Esophagus muscularis mucosa (tissue), 4 donors: ENCODE results near the gene ARAP1. TPM values are rescaled to one million over a fixed set of nuclear protein-coding genes. Genes with fewer than 3 reads are reported as not detected.
A peak's percentile ranks its signal among the peaks of the same experiment; 100 is the strongest.

ENCODE experiments used
- DNase-seq: peaks from one replicate; pipeline ENCODE4 v3.0.0-alpha.2; 2017; ENCODE audit errors: extremely low spot score
- H3K27ac ChIP-seq, 4 donors: fragments of 200-600 bp; sonication (generic); replicated peaks in 1 of 4; 1 replicate in 3 of 4; 2 replicates in 1 of 4; pipeline ENCODE4 v1.5.1; 2016 to 2019; ENCODE audit warnings: mild to moderate bottlenecking in 1 of 4
- H3K27me3 ChIP-seq, 4 donors: fragments of 200-600 bp; sonication (generic); one replicate each; pipeline versions ENCODE4 v1.5.1 to v1.6.0; 2016 to 2019
- H3K36me3 ChIP-seq, 4 donors: fragments of 200-600 bp; sonication (generic); one replicate each; pipeline ENCODE4 v1.5.1; 2016 to 2019
- H3K4me1 ChIP-seq, 4 donors: fragments of 200-600 bp; sonication (generic); one replicate each; pipeline ENCODE4 v1.5.1; 2016 to 2019
- H3K4me3 ChIP-seq, 4 donors: fragments of 200-600 bp; sonication (generic); 1 replicate in 2 of 4; 2 replicates in 2 of 4; pipeline ENCODE4 v1.5.1; 2016 to 2019; ENCODE audit warnings: mild to moderate bottlenecking in 4 of 4, moderate library complexity in 1 of 4
- H3K9me3 ChIP-seq, 4 donors: fragments of 200-600 bp; sonication (generic); 1 replicate in 3 of 4; 2 replicates in 1 of 4; pipeline ENCODE4 v1.5.1; 2016 to 2019
- EP300 ChIP-seq: sonication (generic); formaldehyde crosslinking; IDR thresholded peaks from one replicate; pipeline ENCODE4 v1.6.1; 2017; ENCODE audit warnings: antibody characterized with exemption
- POLR2A ChIP-seq: fragments of 450-650 bp; IDR thresholded peaks from one replicate; pipeline ENCODE4 v1.6.1; 2017; ENCODE audit warnings: antibody characterized with exemption, moderate library complexity, mild to moderate bottlenecking, low read depth
- POLR2AphosphoS5 ChIP-seq, 2 donors: sonication (generic); formaldehyde crosslinking; IDR thresholded peaks; one replicate each; pipeline ENCODE4 v1.6.1; 2017; ENCODE audit warnings: antibody characterized with exemption in 2 of 2
- WGBS: methylation state at CpG from one replicate; pipeline ENCODE4 v1.1.5; 2018; 5-methylcytosine and 5-hydroxymethylcytosine counted together
- intact Hi-C: fragments of 100-400 bp; cut with DNase I; formaldehyde crosslinking; loops from one replicate; pipeline ENCODE4 v1.15.1; 2023
- total RNA-seq, 4 donors: library from RNA; depleted of rRNA; stranded (reverse); fragments of >200 nt; gene quantifications; one replicate each; pipeline versions ENCODE4 v1.1.0 to v1.2.1, GENCODE V29; 2016
- TF ChIP-seq, protein P1 (sequence below), 3 experiments: fragments of 200-600 bp in 2 of 3; fragments of 450-650 bp in 1 of 3; sonication (generic) in 2 of 3; IDR thresholded peaks; one replicate each; pipeline ENCODE4 v1.5.1; 2017 to 2019; ENCODE audit warnings: antibody characterized with exemption in 3 of 3, mild to moderate bottlenecking in 2 of 3, moderate library complexity in 1 of 3

Gene ARAP1
- total RNA-seq, 4 donors from 2014 or later, result 83.7 to 115 (median 110) TPM

DNA sequence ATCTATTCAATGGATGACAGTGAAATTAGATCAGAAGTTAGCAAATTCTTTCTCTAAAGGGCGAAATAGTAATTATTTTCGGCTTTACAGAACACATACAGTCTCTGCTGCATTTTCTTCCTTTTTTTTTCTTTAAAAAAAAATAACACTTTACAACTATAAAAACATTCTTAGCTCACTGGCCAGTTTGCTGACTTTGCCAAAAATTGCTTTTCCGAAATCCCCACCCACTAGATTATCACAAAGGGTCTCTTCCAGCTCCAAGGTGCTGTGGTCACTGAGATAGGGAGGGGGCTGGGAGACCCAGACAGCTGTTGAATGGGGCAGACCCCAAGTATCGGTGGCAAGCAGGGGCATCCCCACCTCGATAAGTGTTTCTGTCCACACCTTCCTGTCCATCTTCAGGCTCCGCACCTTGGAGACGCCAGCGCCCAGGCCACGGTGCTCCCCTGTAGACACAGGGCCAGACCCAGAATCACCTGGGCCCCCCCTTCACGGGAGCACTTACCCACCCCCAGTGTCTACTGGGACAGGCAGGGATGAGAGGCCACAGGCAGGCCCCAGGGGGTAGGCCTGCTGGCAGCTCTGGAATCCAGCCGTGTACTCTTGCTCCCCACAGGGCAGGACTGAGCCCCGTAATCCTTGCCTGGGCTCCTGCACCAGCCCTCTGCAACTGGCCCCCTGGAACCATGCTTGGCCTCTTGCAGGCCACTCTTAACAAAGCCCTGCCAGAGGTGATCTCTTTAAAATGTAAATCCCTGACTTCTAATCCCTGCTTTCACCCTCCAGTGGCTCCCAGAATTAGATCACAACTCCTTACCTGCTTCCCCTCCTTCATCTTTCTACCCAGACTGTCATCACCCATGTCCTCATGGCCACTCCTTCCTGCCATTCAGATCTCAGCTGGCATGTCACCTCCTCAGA, 46.5 kb downstream of the ARAP1 start:
- DNase-seq, result no peak
- H3K9me3 ChIP-seq, result no peaks in the 10 kb centered on the region
- no peak overlapping the region for H3K4me3 ChIP-seq
- no peaks in the 10 kb centered on the region for H3K27me3 ChIP-seq
- WGBS, result 87% methylated on average over 8 of the region's 12 CpGs
- intact Hi-C loops, result no loop called here
- H3K4me1 ChIP-seq, result peaks cover 20 to 37% (median 28%) of the 10 kb centered on the region in 4 donors
- H3K27ac ChIP-seq, result no peak overlapping the region
- H3K36me3 ChIP-seq, result peaks cover 63 to 100% (median 100%) of the 10 kb centered on the region in 4 donors
- TF ChIP-seq EP300 (no peak), POLR2AphosphoS5 (IDR thresholded peaks at IDR 0.05) (no peak), POLR2A (no peak)
- TF ChIP-seq, protein P1, sequence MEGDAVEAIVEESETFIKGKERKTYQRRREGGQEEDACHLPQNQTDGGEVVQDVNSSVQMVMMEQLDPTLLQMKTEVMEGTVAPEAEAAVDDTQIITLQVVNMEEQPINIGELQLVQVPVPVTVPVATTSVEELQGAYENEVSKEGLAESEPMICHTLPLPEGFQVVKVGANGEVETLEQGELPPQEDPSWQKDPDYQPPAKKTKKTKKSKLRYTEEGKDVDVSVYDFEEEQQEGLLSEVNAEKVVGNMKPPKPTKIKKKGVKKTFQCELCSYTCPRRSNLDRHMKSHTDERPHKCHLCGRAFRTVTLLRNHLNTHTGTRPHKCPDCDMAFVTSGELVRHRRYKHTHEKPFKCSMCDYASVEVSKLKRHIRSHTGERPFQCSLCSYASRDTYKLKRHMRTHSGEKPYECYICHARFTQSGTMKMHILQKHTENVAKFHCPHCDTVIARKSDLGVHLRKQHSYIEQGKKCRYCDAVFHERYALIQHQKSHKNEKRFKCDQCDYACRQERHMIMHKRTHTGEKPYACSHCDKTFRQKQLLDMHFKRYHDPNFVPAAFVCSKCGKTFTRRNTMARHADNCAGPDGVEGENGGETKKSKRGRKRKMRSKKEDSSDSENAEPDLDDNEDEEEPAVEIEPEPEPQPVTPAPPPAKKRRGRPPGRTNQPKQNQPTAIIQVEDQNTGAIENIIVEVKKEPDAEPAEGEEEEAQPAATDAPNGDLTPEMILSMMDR (IDR thresholded peaks at IDR 0.05), result no peak

DNA sequence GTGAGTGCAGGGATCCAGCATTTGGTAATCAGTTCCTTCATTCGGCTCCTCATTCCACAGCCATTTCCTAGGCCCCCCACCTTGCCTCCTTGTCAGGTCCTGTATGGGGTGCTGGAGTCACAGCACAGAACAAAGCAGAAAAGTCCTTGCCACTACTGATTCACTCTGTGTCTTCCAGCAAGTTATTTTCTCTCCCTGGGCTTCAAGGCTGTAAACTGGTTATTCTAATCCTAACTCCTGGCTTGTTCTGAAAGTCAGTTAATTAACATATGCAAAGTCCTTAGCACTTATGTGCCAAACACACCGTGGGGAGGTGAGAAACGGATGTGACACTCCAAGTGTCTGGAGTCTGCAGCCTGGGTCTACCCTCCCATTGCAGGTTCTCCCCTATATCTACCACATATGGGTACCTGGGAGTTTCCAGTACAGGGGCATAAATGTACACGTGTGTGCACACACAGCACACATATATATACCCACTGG, 47.4 kb downstream of the ARAP1 start:
- Histone ChIP-seq H3K27me3 (no peaks in the 10 kb centered on the region), H3K4me3 (no peak overlapping the region), H3K27ac (peak overlapping the region in 1 of 4 donors; percentile 71), H3K9me3 (no peaks in the 10 kb centered on the region), H3K36me3 (peaks cover 70 to 100% (median 100%) of the 10 kb centered on the region in 4 donors), H3K4me1 (peaks cover 22 to 44% (median 36%) of the 10 kb centered on the region in 4 donors)
- 55% methylated on average over 4 of the region's 4 CpGs for WGBS
- no peak for TF ChIP-seq POLR2A
- TF ChIP-seq, protein P1 (IDR thresholded peaks at IDR 0.05), result no peak
- intact Hi-C loops, result no loop called here
- no peak for DNase-seq

DNA sequence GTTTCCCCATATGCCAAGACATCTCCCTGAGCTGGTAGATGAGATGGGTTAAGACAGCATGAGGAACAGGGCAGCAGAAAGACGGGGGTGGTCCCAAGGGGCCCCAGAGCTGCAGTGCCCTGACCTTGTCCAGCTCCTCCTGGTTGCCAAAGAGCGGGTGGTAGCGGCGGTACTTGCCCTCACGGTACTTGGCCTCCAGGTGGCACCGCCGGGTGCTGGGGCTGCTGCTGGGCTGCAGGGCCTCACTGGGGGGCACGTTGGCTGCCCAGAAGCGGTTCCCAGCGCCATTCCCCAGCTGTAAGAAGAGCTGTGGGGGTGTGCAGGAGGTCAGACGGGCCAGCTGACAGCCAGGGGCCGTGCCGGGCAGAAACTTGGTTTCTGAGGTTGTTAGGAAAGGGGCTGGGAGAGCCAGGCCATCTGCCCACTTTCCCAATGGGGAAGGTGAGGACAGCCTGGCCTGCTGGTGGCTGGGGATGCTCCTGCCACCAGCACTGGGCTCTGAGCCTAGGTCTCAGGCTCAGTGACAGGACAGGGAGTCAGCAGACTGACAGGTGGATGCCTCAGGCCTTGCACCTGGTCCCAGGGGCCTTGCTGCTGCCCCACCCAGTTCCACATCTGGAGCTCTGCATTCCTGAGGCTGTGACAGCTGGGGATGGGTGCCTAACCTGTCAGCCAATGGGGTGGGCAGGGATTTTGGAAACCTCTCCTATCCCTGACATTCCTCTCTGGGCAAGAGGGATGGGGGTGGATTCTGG, 48.0 kb downstream of the ARAP1 start:
- WGBS, result 60% methylated on average over 11 of the region's 13 CpGs
- DNase-seq, result no peak
- Histone ChIP-seq H3K27me3 (no peaks in the 10 kb centered on the region), H3K4me1 (peaks cover 23 to 47% (median 38%) of the 10 kb centered on the region in 4 donors), H3K36me3 (peaks cover 71 to 100% (median 100%) of the 10 kb centered on the region in 4 donors), H3K9me3 (no peaks in the 10 kb centered on the region), H3K4me3 (no peak overlapping the region), H3K27ac (peak overlapping the region; percentile 26 to 71 (median 61))
- TF ChIP-seq, protein P1 (IDR thresholded peaks at IDR 0.05), result no peak
- TF ChIP-seq POLR2A, result no peak
- TF ChIP-seq EP300, result no peak
- no peak for TF ChIP-seq POLR2AphosphoS5 (IDR thresholded peaks at IDR 0.05)
- intact Hi-C loops, result no loop called here

DNA sequence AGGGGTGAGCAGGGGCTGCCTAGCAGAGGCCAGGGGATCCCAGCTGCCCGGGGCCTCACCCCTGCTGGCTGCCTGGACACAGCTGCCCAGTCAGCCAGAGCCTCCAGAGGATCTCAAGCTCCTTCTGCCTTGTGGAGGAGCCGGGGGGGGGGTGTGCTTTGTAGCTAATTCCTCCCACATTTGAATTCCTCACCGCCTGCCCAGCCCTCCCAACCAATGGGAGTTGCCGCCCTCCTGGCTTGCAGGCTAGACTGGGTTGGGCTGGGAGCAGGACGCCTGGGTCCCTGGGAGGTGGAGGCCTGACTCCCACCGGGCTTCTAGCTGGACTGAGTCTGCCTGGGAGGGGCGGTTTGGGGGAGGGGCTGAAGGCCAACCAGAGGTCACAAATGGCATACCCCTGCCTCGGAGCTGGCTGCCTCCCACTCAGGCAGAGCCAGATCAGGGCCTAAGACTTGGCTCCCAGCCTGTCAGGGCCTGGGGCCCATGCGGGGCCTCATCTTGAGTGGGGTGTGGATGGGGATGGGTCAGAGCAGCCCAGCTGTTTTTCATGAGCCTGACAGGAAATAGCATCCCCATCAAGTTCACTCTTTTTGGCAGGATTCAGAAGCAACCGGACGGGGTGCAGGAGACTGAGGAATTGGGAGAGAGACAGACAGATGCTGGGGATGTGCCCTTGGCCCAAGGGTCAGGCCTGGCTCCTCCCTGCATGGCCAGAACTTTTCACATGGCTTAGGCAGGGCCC, 48.8 kb downstream of the ARAP1 start:
- H3K36me3 ChIP-seq, result peaks cover 71 to 100% (median 100%) of the 10 kb centered on the region in 4 donors
- no peaks in the 10 kb centered on the region for H3K9me3 ChIP-seq
- H3K27ac ChIP-seq, result peak overlapping the region; percentile 26 to 71 (median 61)
- 31% methylated on average over 5 of the region's 11 CpGs for WGBS
- DNase-seq, result no peak
- TF ChIP-seq POLR2AphosphoS5 (IDR thresholded peaks at IDR 0.05), result peak in 1 of 2 donors; percentile 2
- TF ChIP-seq EP300, result no peak
- no peaks in the 10 kb centered on the region for H3K27me3 ChIP-seq
- intact Hi-C loops, result no loop called here
- H3K4me1 ChIP-seq, result peaks cover 23 to 47% (median 38%) of the 10 kb centered on the region in 4 donors
- H3K4me3 ChIP-seq, result peak overlapping the region; percentile 10 to 41 (median 27)
